SK-N-SH (cell line): ENCODE results near the gene ABHD8.
"Not testable (repeated sequence)": the region's sequence is repeated elsewhere in the genome, so short reads cannot be mapped to it uniquely, and the experiment has no call there.

Experiments
- EP300 ChIP-seq, 2 experiments: IDR thresholded peaks; 2 replicates each; pipeline versions ENCODE4 v1.4.0 to v1.6.1; 2012; ENCODE audit warnings: borderline replicate concordance in 1 of 2, low read depth in 1 of 2, low read length in 1 of 2
- EZH2phosphoT487 ChIP-seq: fragments of 200-600 bp; sonication (generic); IDR thresholded peaks from 2 replicates; pipeline ENCODE4 v1.6.1; 2017; ENCODE audit warnings: low read depth, mixed run types, mild to moderate bottlenecking, antibody characterized with exemption, moderate library complexity, borderline replicate concordance
- FOSL2 ChIP-seq: IDR thresholded peaks from 2 replicates; pipeline ENCODE4 v1.4.0; 2012; ENCODE audit warnings: low read depth, mild to moderate bottlenecking, moderate library complexity, borderline replicate concordance
- GABPA ChIP-seq: IDR thresholded peaks from 2 replicates; pipeline ENCODE4 v1.4.0; 2012; ENCODE audit warnings: low read depth, mild to moderate bottlenecking
- NFIC ChIP-seq: IDR thresholded peaks from 2 replicates; pipeline ENCODE4 v1.4.0; 2012; ENCODE audit warnings: borderline replicate concordance
- POLR2AphosphoS5 ChIP-seq: IDR thresholded peaks from 2 replicates; pipeline ENCODE4 v1.6.1; 2012; ENCODE audit warnings: low read depth, low read length
- RAD21 ChIP-seq: IDR thresholded peaks from 2 replicates; pipeline ENCODE4 v1.6.1; 2012; ENCODE audit warnings: mild to moderate bottlenecking, low read length
- RCOR1 ChIP-seq: fragments of 150-350 bp; IDR thresholded peaks from 2 replicates; pipeline ENCODE4 v1.6.1; 2017; ENCODE audit warnings: antibody characterized with exemption, low read length
- TCF12 ChIP-seq: IDR thresholded peaks from 2 replicates; pipeline ENCODE4 v1.4.0; 2012
- TF ChIP-seq, protein P1 (sequence below): IDR thresholded peaks from 2 replicates; pipeline ENCODE4; 2012
- TF ChIP-seq, protein P2 (sequence below): fragments of 200-600 bp; sonication (generic); IDR thresholded peaks from 2 replicates; pipeline ENCODE4 v1.6.1; 2017; ENCODE audit warnings: antibody characterized with exemption, mild to moderate bottlenecking, moderate library complexity
- TF ChIP-seq, protein P3 (sequence below): fragments of 150-350 bp; IDR thresholded peaks from 2 replicates; pipeline ENCODE4 v1.6.1; 2017; ENCODE audit warnings: antibody characterized with exemption, low read length, low read depth, borderline replicate concordance
- TF ChIP-seq, protein P4 (sequence below): IDR thresholded peaks from 2 replicates; pipeline ENCODE4 v1.4.0; 2012; ENCODE audit warnings: low read depth, borderline replicate concordance
- TF ChIP-seq, protein P5 (sequence below): IDR thresholded peaks from 2 replicates; pipeline ENCODE4 v1.4.0; 2012; ENCODE audit warnings: low read depth, borderline replicate concordance

DNA sequence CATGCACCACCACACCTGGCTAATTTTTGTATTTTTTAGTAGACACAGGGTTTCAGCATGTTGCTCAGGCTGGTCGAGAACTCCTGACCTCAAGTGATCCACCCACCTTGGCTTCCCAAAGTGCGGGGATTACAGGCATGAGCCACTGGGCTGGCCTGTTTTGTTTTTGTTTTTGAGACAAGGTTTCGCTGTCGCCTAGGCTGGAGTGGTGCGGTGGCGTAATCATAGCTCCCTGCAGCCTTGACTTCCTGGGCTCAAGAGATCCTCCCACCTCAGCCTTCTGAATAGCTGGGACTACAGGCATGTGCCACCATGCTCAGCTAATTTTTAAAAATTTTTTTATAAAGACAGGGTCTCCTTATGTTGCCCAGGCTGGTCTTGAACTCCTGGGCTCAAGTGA lies 7.7 kb downstream of the ABHD8 start:
- TF ChIP-seq, protein P1, sequence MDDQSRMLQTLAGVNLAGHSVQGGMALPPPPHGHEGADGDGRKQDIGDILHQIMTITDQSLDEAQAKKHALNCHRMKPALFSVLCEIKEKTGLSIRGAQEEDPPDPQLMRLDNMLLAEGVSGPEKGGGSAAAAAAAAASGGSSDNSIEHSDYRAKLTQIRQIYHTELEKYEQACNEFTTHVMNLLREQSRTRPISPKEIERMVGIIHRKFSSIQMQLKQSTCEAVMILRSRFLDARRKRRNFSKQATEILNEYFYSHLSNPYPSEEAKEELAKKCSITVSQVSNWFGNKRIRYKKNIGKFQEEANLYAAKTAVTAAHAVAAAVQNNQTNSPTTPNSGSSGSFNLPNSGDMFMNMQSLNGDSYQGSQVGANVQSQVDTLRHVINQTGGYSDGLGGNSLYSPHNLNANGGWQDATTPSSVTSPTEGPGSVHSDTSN, result not testable (repeated sequence)
- TF ChIP-seq POLR2AphosphoS5; NFIC; GABPA; RAD21; FOSL2; EZH2phosphoT487; TCF12; EP300 (IDR thresholded peaks at IDR 0.05; ENCODE audit: borderline replicate concordance in 1 of 2, low read depth in 1 of 2, low read length in 1 of 2); RCOR1: not testable (repeated sequence)
- TF ChIP-seq, protein P2, sequence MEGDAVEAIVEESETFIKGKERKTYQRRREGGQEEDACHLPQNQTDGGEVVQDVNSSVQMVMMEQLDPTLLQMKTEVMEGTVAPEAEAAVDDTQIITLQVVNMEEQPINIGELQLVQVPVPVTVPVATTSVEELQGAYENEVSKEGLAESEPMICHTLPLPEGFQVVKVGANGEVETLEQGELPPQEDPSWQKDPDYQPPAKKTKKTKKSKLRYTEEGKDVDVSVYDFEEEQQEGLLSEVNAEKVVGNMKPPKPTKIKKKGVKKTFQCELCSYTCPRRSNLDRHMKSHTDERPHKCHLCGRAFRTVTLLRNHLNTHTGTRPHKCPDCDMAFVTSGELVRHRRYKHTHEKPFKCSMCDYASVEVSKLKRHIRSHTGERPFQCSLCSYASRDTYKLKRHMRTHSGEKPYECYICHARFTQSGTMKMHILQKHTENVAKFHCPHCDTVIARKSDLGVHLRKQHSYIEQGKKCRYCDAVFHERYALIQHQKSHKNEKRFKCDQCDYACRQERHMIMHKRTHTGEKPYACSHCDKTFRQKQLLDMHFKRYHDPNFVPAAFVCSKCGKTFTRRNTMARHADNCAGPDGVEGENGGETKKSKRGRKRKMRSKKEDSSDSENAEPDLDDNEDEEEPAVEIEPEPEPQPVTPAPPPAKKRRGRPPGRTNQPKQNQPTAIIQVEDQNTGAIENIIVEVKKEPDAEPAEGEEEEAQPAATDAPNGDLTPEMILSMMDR, result not testable (repeated sequence)
- TF ChIP-seq, protein P3, sequence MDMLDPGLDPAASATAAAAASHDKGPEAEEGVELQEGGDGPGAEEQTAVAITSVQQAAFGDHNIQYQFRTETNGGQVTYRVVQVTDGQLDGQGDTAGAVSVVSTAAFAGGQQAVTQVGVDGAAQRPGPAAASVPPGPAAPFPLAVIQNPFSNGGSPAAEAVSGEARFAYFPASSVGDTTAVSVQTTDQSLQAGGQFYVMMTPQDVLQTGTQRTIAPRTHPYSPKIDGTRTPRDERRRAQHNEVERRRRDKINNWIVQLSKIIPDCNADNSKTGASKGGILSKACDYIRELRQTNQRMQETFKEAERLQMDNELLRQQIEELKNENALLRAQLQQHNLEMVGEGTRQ, result not testable (repeated sequence)
- TF ChIP-seq, protein P4, sequence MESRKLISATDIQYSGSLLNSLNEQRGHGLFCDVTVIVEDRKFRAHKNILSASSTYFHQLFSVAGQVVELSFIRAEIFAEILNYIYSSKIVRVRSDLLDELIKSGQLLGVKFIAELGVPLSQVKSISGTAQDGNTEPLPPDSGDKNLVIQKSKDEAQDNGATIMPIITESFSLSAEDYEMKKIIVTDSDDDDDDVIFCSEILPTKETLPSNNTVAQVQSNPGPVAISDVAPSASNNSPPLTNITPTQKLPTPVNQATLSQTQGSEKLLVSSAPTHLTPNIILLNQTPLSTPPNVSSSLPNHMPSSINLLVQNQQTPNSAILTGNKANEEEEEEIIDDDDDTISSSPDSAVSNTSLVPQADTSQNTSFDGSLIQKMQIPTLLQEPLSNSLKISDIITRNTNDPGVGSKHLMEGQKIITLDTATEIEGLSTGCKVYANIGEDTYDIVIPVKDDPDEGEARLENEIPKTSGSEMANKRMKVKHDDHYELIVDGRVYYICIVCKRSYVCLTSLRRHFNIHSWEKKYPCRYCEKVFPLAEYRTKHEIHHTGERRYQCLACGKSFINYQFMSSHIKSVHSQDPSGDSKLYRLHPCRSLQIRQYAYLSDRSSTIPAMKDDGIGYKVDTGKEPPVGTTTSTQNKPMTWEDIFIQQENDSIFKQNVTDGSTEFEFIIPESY, result not testable (repeated sequence)
- TF ChIP-seq, protein P5, sequence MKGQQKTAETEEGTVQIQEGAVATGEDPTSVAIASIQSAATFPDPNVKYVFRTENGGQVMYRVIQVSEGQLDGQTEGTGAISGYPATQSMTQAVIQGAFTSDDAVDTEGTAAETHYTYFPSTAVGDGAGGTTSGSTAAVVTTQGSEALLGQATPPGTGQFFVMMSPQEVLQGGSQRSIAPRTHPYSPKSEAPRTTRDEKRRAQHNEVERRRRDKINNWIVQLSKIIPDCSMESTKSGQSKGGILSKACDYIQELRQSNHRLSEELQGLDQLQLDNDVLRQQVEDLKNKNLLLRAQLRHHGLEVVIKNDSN, result not testable (repeated sequence)
